Smooth muscle cell of the brain vasculature (primary cell): ENCODE data around the gene SLK.
A peak's percentile ranks its signal among the peaks of the same experiment; 100 is the strongest.

Source experiments
- DNase-seq: peaks from one replicate; pipeline ENCODE4 v3.0.0-alpha.2; 2012; ENCODE audit warnings: low read depth, low spot score

Gene SLK

GRCh38 chr10:103966671-103967447 lies at the start of gene SLK:
TSS of gene SLK (plus strand) at chr10:103967140. CDS start at chr10:103967746, 606 bp downstream.
- DNase-seq: peak; percentile 62

- DNase-seq: no peak
These were observed 49.5 kb upstream of the SLK start for GRCh38 chr10:103917302-103918052.

DNA sequence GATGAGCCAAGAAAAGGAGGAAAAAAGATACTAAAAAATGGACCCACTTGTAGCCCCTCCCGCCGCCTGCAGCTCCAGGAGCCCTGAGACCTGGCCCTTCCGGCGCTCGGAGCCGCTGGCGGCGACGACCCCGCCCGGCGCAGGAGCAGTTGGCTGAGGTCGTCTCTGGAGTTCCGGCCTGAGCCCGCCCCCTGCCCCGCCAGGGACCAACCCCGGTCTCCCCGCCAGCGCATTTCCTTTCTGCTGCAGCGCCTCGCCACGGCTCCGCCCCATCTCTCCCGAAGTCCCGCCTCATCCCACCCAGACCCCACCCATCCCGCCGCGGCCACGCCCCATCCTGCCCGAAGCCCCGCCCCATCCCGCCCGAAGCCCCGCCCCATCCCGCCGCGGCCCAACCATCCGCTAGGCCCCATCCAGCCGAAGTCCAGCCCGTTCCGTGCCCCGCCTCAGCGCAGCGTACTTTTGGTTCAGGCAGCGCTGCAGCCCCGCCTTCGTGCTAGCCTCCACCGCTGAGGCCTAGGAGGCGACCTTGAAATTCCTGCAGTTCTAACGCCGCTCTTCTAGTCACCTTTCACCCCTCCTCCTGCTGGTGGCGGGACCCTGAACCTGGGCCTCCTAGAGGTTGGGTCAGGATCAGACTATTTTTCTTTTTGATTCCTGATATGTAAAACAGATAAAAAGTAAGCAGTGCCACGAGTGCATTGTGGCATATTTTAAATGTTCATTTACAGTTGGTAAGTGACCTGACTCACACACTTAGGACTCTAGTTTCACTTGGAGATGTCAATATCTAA lies 48.7 kb upstream of the SLK start, which contains the start of gene STN1:
Gene STN1 (minus strand): TSS at position 132 of the 794 bp plus-strand sequence. CDS start 590 bp downstream, outside the sequence.
- DNase-seq: peak; percentile 90

GRCh38 chr10:103919648-103920025 lies 47.3 kb upstream of the SLK start:
- DNase-seq: no peak

DNA sequence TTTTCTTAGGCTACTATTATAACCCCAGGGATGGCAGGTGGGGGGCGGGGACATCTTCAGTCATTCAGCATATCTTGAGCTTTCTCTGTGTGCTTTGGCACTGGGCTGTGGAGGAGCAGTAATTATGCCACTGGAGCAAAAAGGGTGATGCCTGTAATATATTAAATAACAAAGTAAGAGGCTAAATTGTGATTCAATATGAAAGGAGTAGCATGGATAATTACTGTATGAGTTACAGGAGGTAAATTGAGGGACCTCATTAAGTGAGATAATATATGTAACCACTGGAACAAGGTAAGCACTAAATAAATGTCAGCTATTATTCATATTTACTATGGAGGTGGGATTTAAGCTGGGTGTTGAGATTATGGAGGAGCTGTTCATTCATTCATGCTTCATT lies 45.7 kb upstream of the SLK start:
- no peak for DNase-seq

DNA sequence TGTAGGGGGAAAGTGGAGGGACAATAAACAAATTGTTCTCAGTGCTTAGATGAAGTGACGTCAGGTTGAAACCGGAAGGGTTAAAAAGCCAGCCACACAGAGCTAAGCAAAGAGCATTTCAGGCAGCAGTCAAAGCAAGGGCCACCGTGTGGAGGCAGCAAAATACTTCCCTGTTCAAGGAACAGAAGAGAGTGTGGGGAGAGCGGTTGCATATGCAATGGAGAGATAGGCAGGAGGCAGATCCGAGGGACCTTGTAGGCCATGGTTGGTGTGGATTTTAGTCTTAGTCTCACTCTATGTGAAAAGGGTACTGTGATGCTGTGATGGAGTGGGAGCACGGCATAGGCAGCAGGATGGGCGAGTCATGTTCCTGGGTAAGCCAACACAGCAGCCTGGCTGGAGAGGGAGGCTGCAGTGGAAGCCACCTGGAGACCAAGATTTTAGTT lies 45.2 kb upstream of the SLK start:
- no peak for DNase-seq

GRCh38 chr10:103922659-103923058 lies 44.3 kb upstream of the SLK start:
- DNase-seq: no peak

GRCh38 chr10:103923502-103923901 lies 43.4 kb upstream of the SLK start:
- no peak for DNase-seq

DNA sequence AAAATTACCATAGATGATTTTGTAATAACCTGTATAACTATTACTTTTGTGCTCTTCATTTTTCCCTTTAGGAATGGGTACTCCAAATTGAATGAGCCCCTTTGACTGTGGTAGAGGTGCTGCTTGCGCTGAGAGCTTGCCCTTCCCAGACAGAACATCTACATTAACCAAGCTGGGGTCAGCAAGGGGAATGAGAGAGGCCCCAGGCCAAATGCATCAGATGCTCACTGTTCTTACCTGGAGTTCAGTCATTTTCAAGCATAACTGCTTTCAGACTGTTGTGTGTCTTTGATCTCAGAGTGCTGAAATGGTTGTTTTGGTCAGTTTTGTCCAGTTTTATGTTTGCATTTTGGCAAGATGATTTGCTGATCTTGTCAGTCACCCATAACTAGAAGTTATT lies 41.3 kb upstream of the SLK start:
- DNase-seq: no peak

GRCh38 chr10:103926722-103927319 lies 40.1 kb upstream of the SLK start:
- DNase-seq: no peak

- no peak for DNase-seq
These were observed 38.2 kb upstream of the SLK start for GRCh38 chr10:103928784-103929183.

DNA sequence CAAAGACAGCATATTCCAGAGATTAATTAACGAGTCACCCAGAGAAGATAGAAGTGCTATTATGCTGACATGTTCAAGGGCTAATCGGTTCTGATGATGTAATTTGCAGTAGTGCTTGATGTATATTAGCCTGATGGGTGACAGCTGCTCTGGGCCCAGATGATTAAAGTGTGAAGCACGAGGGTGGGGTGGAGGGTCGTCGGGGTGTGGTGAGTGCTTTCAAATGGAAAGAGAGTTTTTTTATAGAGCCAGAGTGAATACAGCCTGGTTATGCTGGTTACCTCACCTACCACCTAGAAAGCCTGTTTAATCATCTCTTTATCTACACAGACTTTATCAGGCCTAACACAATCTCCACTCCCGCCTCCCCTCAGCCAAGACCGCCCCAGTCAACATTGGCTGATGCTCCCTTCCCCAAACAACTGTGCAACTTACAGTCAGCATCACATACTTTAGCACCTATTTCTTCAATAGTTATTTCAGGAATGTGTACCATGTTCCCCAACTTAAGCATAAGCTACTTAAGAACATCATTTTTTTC lies 37.5 kb upstream of the SLK start:
- DNase-seq: no peak

- no peak for DNase-seq
These were observed 36.5 kb upstream of the SLK start for GRCh38 chr10:103930449-103930848.

DNA sequence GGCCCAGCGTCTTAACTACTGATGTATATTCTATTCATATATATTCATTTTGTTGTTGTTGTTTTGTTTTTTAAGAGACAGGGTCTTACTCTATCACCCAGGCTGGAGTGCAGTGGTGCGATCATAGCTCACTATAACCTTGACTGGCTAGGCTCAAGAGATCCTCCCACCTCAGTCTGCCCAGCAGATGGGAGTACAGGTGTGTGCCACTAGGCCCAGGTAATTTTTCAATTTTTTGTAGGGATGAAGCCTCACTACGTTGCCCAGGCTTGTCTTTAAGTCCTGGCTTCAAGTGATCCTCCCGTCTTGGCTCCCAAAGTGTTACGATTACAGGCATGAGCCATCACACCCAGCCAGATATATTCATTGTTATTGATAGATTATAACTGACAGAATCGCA lies 36.1 kb upstream of the SLK start:
- DNase-seq: no peak

GRCh38 chr10:103931603-103932002 lies 35.3 kb upstream of the SLK start:
- DNase-seq: no peak

- DNase-seq: no peak
These were observed 34.7 kb upstream of the SLK start for GRCh38 chr10:103932271-103932670.

DNA sequence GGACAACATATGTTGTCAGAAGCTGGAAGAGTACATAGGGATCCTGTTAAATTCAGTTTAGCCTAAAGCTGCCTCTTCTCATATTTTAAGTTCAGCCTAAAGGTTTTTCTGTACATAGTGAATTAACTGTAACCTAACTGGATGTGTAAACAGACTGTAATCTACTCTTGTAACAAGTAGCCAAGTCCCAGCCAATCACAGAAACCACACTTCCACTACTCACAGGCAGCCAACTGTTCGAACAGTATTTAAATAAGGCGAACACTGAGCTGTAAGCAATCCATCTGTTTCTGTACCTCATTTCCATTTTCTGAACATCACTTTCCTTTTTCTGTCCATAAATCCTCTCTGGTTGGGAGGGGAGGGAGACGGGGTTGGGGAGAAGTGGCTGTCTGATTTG lies 34.0 kb upstream of the SLK start:
- DNase-seq: no peak

DNA sequence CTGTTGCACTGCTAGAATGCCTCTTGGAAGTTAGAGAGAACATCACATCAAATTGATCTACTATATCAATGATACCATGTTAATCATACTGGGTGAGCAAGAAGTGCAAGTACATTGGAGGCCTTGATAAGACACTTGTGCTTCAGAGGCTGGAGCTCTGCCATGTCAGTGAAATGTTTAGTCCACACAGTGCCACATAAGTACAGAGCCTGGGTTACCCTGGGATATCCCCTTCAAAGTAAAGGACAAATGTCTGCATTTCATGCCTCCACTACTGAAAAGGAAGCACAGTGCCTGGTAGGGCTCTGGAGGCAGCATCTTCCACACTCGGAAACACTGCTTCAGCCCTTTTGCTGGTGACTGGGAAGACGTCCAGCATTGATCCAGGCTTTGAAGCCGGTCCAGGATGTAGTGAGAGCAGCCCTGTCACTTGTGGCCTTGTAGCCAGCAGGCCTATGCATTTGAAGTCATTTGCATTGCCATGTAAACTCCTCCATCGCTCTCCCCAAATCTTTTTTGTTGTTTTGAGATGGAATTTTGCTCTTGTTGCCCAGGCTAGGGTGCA lies 33.3 kb upstream of the SLK start:
- no peak for DNase-seq

DNA sequence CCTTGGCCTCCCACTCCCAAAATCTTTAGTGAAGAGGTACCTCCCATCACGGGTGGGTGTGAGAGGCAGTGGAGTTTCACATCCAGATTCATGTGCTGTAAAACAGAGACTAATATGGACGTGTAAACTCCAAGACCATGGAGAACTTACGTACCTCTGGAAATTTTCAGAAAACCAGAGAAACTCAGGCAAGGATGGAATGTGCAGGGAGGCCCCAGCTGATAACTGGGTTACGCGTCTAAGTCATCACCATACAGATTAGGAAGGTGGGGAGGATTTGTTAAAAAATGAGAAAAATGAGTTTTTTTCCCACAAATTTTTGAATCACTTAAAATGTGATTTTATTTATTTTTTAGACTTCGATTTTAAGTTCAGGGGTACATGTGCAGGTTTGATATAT lies 32.6 kb upstream of the SLK start:
- DNase-seq: no peak

DNA sequence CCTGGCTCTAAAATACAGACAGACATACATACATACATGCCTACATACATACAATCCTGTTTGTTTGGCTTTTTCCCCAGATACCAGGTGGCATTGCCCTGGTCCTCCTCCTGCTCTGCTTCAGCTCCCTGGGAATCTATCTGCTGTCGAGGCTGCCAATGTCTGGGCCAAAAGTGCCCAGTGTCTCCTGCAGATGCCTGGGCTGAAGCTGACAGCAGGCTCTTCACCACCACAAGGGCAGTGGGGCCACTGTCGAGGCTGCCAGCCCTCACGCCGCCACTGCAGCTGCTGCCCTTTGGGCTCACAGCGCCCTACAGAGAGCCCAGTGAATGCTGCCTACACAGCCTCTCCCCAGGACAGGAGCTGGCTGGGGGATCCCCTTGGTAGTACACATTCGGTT lies 30.9 kb upstream of the SLK start:
- no peak for DNase-seq

DNA sequence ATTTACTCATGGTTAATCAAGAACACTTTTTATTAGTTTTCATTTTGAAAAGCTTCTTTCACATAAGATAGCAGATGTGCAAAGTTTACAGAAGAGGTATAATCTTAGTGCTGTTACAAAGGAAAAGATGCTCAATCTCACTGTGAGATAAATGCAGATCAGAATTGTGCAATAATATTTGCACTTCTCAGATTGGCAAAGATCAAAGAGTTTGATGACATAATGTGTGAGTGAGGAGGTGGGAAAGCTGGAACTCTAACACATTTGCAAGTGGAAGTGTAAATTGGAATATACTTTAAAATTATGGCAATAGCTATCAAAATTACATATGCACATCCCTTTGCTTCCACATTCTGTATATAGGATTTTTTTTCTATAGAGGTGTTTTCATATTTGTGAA lies 27.4 kb upstream of the SLK start:
- no peak for DNase-seq
